MM.1S (cell line): ENCODE results near the gene CCL24.

Experiments used
- CTCF ChIP-seq: fragments of 300-600 bp; sonication (generic); IDR thresholded peaks from 2 replicates; pipeline ENCODE4 v1.5.1; 2016; ENCODE audit warnings: antibody characterized with exemption, low read length, mixed read lengths
- EZH2 ChIP-seq: fragments of 300-600 bp; sonication (generic); optimal IDR thresholded peaks from 2 replicates; pipeline ENCODE3; 2017; ENCODE audit warnings: low read depth, mild to moderate bottlenecking, antibody characterized with exemption, low read length, mixed read lengths

DNA sequence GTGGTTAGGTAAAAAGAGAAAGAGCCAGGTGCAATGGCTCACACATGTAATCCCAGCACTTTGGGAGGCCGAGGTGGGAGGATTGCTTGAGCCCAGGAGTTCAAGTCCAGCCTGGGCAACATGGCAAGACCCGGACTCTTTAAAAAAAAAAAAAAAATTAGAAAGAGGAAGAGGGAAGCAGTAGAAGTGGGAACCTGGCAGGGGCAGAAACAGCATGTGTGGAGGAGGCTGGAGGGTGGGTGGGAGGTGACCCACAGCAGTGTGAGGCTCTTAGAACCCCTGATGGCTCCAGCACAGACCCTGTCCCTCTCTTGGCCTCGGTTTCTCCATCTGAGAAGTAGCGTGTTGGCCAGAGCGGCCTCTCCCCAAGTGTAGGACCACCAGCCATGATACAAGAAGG is 4.9 kb upstream of the CCL24 start:
- TF ChIP-seq EZH2: no peak
- TF ChIP-seq CTCF: no peak
